Skeletal muscle cell (primary cell): ENCODE results near the gene MVB12A.

ENCODE experiments used
- DNase-seq: peaks from one replicate; pipeline ENCODE4 v3.0.0-alpha.2; 2010; ENCODE audit warnings: low read depth
- H3K4me3 ChIP-seq: 2 replicates; pipeline ENCODE4 v1.5.1; 2011; ENCODE audit warnings: low read depth, mild to moderate bottlenecking, control low read depth, low read length, moderate library complexity

Gene MVB12A

GRCh38 chr19:17468302-17469091, 48.6 kb downstream of the MVB12A start:
- H3K4me3 ChIP-seq: peak overlapping the region; percentile 67
- DNase-seq: no peak

GRCh38 chr19:17469092-17469480, 49.2 kb downstream of the MVB12A start:
- peak overlapping the region; percentile 67 for H3K4me3 ChIP-seq
- no peak for DNase-seq

GRCh38 chr19:17469481-17470067, 49.7 kb downstream of the MVB12A start:
- H3K4me3 ChIP-seq: peak overlapping the region; percentile 67
- DNase-seq: peak; percentile 88

GRCh38 chr19:17470068-17470841, 50.4 kb downstream of the MVB12A start, which contains the start of gene SLC27A1:
Gene SLC27A1, plus strand, starts transcription at chr19:17470524. Its CDS starts 17 bp downstream, at chr19:17470541.
- H3K4me3 ChIP-seq: peak within 1 kb of the TSS; percentile 67
- peak; percentile 96 for DNase-seq

GRCh38 chr19:17471410-17472125, 51.7 kb downstream of the MVB12A start:
- no peak for DNase-seq

GRCh38 chr19:17473041-17473440, 53.2 kb downstream of the MVB12A start:
- DNase-seq: no peak
- H3K4me3 ChIP-seq: no peak overlapping the region

More at GRCh38 chr19:17471410-17472125, 51.7 kb downstream of the MVB12A start:
- peak overlapping the region; percentile 67 for H3K4me3 ChIP-seq
